Heart right ventricle (tissue), 16 donors: ENCODE results near the gene EHMT1. TPM values are rescaled to one million over a fixed set of nuclear protein-coding genes. Genes with fewer than 3 reads are reported as not detected.
"Not testable (repeated sequence)": the region's sequence is repeated elsewhere in the genome, so short reads cannot be mapped to it uniquely, and the experiment has no call there.

Source experiments
- ATAC-seq, 8 donors: fragments of 200-7000 bp; cut with Tn5 transposase; one replicate each; pipeline ENCODE4 v1.9.1; 2020; ENCODE audit warnings: mild to moderate bottlenecking in 8 of 8, moderate library complexity in 8 of 8, moderate number of reproducible peaks in 1 of 8
- DNase-seq, 2 donors: peaks; one replicate each; pipeline ENCODE4 v3.0.0-alpha.2; 2020
- H3K27ac ChIP-seq, 10 donors: fragments of 200-600 bp; sonication (generic) in 2 of 10; one replicate each; pipeline versions ENCODE4 v1.5.0 to v1.8.0; 2020 to 2022; ENCODE audit warnings: mild to moderate bottlenecking in 3 of 10
- H3K27me3 ChIP-seq, 7 donors: fragments of 200-600 bp; one replicate each; pipeline ENCODE4 v1.8.0; 2021 to 2022; ENCODE audit warnings: mild to moderate bottlenecking in 2 of 7
- H3K36me3 ChIP-seq, 9 donors: fragments of 200-600 bp; sonication (generic) in 1 of 9; one replicate each; pipeline versions ENCODE4 v1.5.0 to v1.8.0; 2020 to 2022; ENCODE audit warnings: mild to moderate bottlenecking in 2 of 9
- H3K4me1 ChIP-seq, 9 donors: fragments of 200-600 bp; sonication (generic) in 1 of 9; one replicate each; pipeline versions ENCODE4 v1.5.0 to v1.8.0; 2020 to 2022; ENCODE audit warnings: mild to moderate bottlenecking in 4 of 9
- H3K4me3 ChIP-seq, 10 donors: fragments of 200-600 bp; sonication (generic) in 2 of 10; one replicate each; pipeline versions ENCODE4 v1.5.0 to v1.8.0; 2020 to 2022; ENCODE audit warnings: mild to moderate bottlenecking in 7 of 10, moderate library complexity in 2 of 10
- H3K9me3 ChIP-seq, 11 donors: fragments of 200-600 bp in 10 of 11; sonication (generic) in 2 of 11; one replicate each; pipeline versions ENCODE4 v1.5.0 to v1.8.0; 2013 to 2022; ENCODE audit warnings: mild to moderate bottlenecking in 2 of 11, control low read depth in 1 of 11, moderate library complexity in 1 of 11
- CTCF ChIP-seq, 9 donors: fragments of 200-600 bp; sonication (generic) in 2 of 9; IDR thresholded peaks; one replicate each; pipeline versions ENCODE4 v1.5.0 to v1.8.0; 2021 to 2022; ENCODE audit warnings: antibody characterized with exemption in 9 of 9, mild to moderate bottlenecking in 5 of 9, moderate library complexity in 1 of 9
- WGBS, 2 donors: extraction: QIAGEN DNeasy Blood & Tissue Kit; methylation state at CpG; one replicate each; pipeline ENCODE4 v1.1.7; 2013; ENCODE audit warnings: inconsistent platforms in 1 of 2; 5-methylcytosine and 5-hydroxymethylcytosine counted together
- intact Hi-C, 10 donors: fragments of 100-400 bp; cut with DNase I; formaldehyde crosslinking; loops; one replicate each; pipeline versions ENCODE4 v1.11.1 to v1.14.2; 2022
- polyA plus RNA-seq, 2 donors: library from polyadenylated mRNA; stranded (reverse); fragments of 200-250 nt; gene quantifications; one replicate each; pipeline ENCODE4 v1.2.3, GENCODE V29; 2013
- total RNA-seq, 10 donors: library from RNA; stranded (reverse); fragmentation: NEBNext Ultra II Directional in 3 of 10; extraction: Animal tissue kit (Norgen Biotek cat#: 25700) in 3 of 10; gene quantifications; one replicate each; pipeline versions ENCODE4 v1.2.1 to v1.2.4, GENCODE V29; 2021 to 2023
- donor health status: Arrhythmogenic right ventricular cardiomyopathy.
- donor health status: ischemic (EF 13 %, LVEDD 7.1; RV severe dilation, severe dysfunction).
- donor health status: healthy with polysubstance abuse.
- donor health status: DM: no; HTN: yes; CAD: no.
- donor health status: DM: no; HTN: no; CAD: no.
- donor health status: ischemic (EF 25% LVEDD 6.9; RV normal size, moderate dysfunction).
- donor health status: ischemic (EF 25% LVEDD 5.7; RV mildly dilated, moderate dysfunction).
- donor health status: healthy.
- donor health status: DM: yes; HTN: yes; CAD: no.
- donor health status: Ischemic cardiomyopathy.
- donor health status: ischemic (EF 35%, LVEDD 5.7; RV mildly dilated, moderate dysfunction).
- donor health status: nonischemic (EF 11% LVEDD 7.7; RV severe dilation, severe dysfunction).
- donor health status: DM: yes; HTN: yes; CAD: no.
- donor health status: PGD.
- donor health status: ischemic (EF 29% LVEDD 5.4; RV normal size, mild dysfunction).
- donor health status: nonischemic (EF 23%, LVEDD 6.1; RV moderate dilation, normal function).

The EHMT1 gene
- total and polyA plus RNA-seq, 12 donors = 19.6 to 45.1 (median 31.1) TPM

GRCh38 chr9:137709411-137710101, 90.8 kb downstream of the EHMT1 start:
- Histone ChIP-seq H3K4me3 (no peak overlapping the region), H3K36me3 (peaks cover 0 to 30% (median 9%) of the 10 kb centered on the region in 9 donors), H3K27ac (no peak overlapping the region), H3K4me1 (peaks cover 0 to 42% (median 17%) of the 10 kb centered on the region in 9 donors), H3K27me3 (no peaks in the 10 kb centered on the region), H3K9me3 (peaks cover 0 to 11% (median 0%) of the 10 kb centered on the region in 11 donors)
- TF ChIP-seq CTCF (IDR thresholded peaks at IDR 0.05) = no peak
- DNase-seq (no peak), ATAC-seq (peak in 1 of 8 donors; percentile 11)
- intact Hi-C loops = no loop called here
- 81 to 86% methylated on average over 14 of the region's 14 CpGs for WGBS, 2 donors

GRCh38 chr9:137710704-137711103, 91.9 kb downstream of the EHMT1 start:
- ATAC-seq = peak in 3 of 8 donors; percentile 9 to 47 (median 28)
- WGBS, 2 donors = 75 to 78% methylated on average over 12 of the region's 12 CpGs
- Histone ChIP-seq H3K4me3 (no peak overlapping the region), H3K4me1 (peaks cover 0 to 41% (median 11%) of the 10 kb centered on the region in 9 donors), H3K27ac (no peak overlapping the region), H3K9me3 (peaks cover 0 to 18% (median 0%) of the 10 kb centered on the region in 11 donors), H3K27me3 (no peaks in the 10 kb centered on the region), H3K36me3 (peaks cover 0 to 40% (median 9%) of the 10 kb centered on the region in 9 donors)
- intact Hi-C loops = no loop called here
- no peak for DNase-seq
- no peak for TF ChIP-seq CTCF (IDR thresholded peaks at IDR 0.05)

DNA sequence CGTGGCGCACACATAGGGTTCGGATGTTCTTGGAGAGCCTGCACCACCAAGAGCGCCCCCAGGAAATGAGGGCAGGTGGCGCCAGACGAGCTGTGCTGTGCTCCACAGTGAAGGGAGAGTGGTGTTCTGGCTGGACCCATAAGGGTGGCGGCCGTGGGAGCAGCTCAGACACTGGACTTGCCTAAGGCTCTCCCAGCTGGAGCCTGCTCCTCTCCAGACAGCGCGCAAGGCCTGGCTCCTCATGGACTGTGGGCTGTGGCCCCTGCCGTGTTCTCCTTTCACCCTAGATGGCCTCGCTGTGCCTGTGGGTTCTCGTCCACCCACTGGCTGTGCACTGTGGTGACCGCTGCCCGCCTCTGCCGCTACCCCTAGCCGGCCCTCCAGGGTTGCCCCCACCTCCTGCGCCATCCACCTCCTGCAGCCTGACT, 92.9 kb downstream of the EHMT1 start:
- DNase-seq (no peak), ATAC-seq (peak in 3 of 8 donors; percentile 18 to 67 (median 29))
- TF ChIP-seq CTCF (IDR thresholded peaks at IDR 0.05) = no peak
- peaks cover 0 to 35% (median 8%) of the 10 kb centered on the region in 9 donors for H3K4me1 ChIP-seq
- peaks cover 0 to 42% (median 12%) of the 10 kb centered on the region in 9 donors for H3K36me3 ChIP-seq
- 95 to 96% methylated on average over 18 of the region's 18 CpGs for WGBS, 2 donors
- no peak overlapping the region for H3K4me3 ChIP-seq
- no peak overlapping the region for H3K27ac ChIP-seq
- peaks cover 0 to 19% (median 0%) of the 10 kb centered on the region in 11 donors for H3K9me3 ChIP-seq
- H3K27me3 ChIP-seq = no peaks in the 10 kb centered on the region
- intact Hi-C loops = no loop called here

DNA sequence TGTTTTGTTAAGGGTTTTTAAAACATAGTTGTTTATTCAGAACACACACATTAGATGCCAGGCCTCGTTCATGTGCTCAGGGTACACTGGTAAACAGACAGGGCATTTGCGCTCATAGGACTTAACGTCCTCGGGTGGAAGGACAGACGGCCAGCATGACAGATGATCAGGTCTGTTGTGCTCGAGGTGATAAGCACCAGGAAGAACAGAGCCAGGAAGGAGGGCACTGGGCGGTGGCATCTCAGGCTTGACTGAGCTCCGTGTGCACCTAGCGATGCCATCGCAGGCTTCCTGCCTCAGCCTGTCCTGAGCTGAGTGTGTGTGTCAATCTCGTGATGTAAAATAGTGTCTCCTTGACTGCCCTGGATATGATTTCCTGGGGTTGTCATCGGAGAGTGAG, 96.5 kb downstream of the EHMT1 start:
- peaks cover 0 to 75% (median 20%) of the 10 kb centered on the region in 9 donors for H3K36me3 ChIP-seq
- H3K27me3 ChIP-seq = no peaks in the 10 kb centered on the region
- no peak overlapping the region for H3K4me3 ChIP-seq
- peaks cover 0 to 7% (median 0%) of the 10 kb centered on the region in 9 donors for H3K4me1 ChIP-seq
- H3K9me3 ChIP-seq = peaks cover 0 to 19% (median 0%) of the 10 kb centered on the region in 11 donors
- intact Hi-C loops = no loop called here
- peak in 2 of 8 donors; percentile 64 to 67 for ATAC-seq
- TF ChIP-seq CTCF (IDR thresholded peaks at IDR 0.05) = no peak
- WGBS, 2 donors = 89 to 91% methylated on average over 12 of the region's 12 CpGs
- H3K27ac ChIP-seq = no peak overlapping the region
- DNase-seq = no peak

GRCh38 chr9:137715866-137716693, 97.3 kb downstream of the EHMT1 start:
- H3K27me3 ChIP-seq, H3K27ac ChIP-seq, intact Hi-C loops, H3K4me3 ChIP-seq, DNase-seq, ATAC-seq, H3K4me1 ChIP-seq: not testable (repeated sequence)
- H3K9me3 ChIP-seq = peaks cover 0 to 19% (median 0%) of the 10 kb centered on the region in 11 donors
- peaks cover 0 to 77% (median 23%) of the 10 kb centered on the region in 9 donors for H3K36me3 ChIP-seq
- WGBS, 2 donors = 87 to 90% methylated on average over 7 of the region's 7 CpGs
